Stimulated activated CD4-positive, alpha-beta T cell treated with anti-CD3 and anti-CD28 coated beads, Interleukin-12 subunit alpha, Interleukin-12 subunit beta, amount 100 ng/mL, for 48 hours (primary cell): Measurements from ENCODE around the gene GPR132.
A peak's percentile ranks its signal among the peaks of the same experiment; 100 is the strongest.
"Not testable (repeated sequence)": the region's sequence is repeated elsewhere in the genome, so short reads cannot be mapped to it uniquely, and the experiment has no call there.

Experiments used
- DNase-seq, 3 donors: peaks; one replicate each; pipeline ENCODE4 v3.0.0-alpha.2; 2020; ENCODE audit warnings: low read depth in 2 of 3, low spot score in 1 of 3

Gene GPR132

GRCh38 chr14:105065280-105066228 is at the start of gene GPR132:
Gene GPR132, minus strand, starts transcription at chr14:105065430. Its CDS starts 10,010 bp downstream, at chr14:105055420.
- DNase-seq: peak; percentile 78 to 85 (median 84)

DNA sequence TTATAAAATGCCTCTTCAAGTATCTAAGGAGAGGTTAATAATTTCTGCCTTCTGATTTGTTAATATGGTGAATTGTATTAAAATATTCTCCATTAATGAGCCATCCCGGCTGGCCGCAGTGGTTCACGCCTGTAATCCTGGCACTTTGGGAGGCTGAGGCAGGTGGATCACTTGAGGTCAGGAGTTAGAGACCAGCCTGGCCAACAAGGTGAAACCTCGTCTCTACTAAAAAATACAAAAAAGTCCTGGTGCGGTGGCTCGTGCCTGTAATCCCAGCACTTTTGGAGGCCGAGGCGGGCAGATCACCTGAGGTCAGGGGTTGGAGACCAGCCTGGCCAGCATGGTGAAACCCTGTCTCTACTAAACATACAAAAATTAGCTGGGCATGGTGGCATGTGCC is 44.0 kb upstream of the GPR132 start:
- DNase-seq: not testable (repeated sequence)

GRCh38 chr14:105108516-105108864 is 43.3 kb upstream of the GPR132 start:
- DNase-seq: no peak

GRCh38 chr14:105107781-105108515 is 42.7 kb upstream of the GPR132 start:
- DNase-seq: no peak

- DNase-seq: no peak
Measured at GRCh38 chr14:105107351-105107750, 42.1 kb upstream of the GPR132 start.

DNA sequence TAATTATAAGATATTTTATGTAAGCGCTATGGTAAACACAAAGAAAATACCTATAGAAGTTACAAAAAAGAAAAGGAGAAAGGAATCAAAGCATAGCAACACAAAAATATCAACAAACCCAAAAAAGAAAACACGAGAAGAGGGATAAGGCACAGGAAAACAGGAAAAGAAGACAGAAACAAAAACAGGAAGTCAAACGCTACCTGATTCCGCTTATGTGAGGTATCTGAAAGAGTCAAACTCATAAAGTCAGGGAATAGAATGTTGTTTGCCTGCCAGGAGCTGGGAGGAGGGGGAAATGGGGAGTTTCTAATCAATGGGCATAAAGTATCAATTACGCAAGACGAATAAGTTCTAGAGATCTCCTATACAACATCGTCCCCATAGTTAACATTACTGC is 39.9 kb upstream of the GPR132 start:
- no peak for DNase-seq

DNA sequence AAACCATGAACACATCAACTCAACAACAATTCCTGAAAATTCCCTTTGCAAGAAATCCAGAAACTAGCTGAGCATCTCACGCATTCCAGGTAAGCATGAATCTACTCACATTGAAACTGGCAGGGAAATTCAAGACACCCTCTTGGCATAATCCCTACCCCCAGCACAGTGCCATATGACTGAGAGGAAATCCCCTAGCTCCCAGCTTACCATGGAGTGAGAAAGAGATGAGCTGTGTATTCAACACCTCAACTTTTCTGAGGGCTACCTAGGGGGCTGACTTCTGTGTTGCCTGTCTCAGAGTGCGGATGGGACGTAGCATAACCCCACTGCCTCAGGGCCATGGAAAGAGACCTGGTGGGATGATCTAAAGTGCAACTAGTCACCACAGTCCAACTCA is 37.7 kb upstream of the GPR132 start:
- no peak for DNase-seq

GRCh38 chr14:105102361-105102870 is 37.2 kb upstream of the GPR132 start:
- no peak for DNase-seq

DNA sequence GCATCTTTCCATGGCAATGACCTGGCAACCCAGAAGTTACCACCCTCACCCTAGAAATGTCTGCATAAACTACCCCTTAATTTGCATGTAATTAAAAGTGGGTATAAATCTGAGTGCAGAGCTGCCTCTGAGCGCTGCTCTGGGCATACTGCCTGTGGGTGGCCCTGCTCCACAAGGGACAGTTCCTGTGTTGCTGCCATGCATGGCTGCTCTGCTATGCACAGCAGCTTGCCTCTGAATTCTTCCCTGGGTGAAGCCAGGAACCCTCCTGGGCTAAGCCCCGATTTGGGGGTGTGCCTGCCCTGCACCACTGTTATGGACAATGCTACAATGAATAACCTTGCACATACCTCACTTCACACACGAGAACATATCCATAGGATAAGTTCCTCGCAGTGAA is 35.7 kb upstream of the GPR132 start:
- no peak for DNase-seq

DNA sequence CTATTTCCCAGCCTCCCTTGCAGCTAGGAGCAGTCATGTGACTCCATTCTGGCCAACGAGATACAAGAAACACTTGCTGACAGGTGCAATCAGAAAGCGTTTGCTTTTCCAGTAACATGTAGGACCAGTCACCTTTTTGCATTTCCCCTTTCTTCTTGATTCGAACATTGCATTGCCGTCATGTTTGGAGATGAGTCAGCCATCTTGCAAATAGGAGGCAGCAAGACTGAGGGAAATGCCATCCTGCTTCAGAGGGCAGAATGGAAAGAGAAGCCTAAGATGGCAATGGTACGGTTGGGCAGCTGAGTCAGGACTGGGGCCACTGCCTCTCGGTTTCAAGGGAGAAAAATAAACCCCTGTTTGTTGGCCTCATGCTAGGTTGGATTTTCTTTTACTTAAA is 34.5 kb upstream of the GPR132 start:
- DNase-seq: no peak

- no peak for DNase-seq
Measured at GRCh38 chr14:105098316-105098715, 33.1 kb upstream of the GPR132 start.

GRCh38 chr14:105097794-105098127 is 32.5 kb upstream of the GPR132 start:
- DNase-seq: no peak

DNA sequence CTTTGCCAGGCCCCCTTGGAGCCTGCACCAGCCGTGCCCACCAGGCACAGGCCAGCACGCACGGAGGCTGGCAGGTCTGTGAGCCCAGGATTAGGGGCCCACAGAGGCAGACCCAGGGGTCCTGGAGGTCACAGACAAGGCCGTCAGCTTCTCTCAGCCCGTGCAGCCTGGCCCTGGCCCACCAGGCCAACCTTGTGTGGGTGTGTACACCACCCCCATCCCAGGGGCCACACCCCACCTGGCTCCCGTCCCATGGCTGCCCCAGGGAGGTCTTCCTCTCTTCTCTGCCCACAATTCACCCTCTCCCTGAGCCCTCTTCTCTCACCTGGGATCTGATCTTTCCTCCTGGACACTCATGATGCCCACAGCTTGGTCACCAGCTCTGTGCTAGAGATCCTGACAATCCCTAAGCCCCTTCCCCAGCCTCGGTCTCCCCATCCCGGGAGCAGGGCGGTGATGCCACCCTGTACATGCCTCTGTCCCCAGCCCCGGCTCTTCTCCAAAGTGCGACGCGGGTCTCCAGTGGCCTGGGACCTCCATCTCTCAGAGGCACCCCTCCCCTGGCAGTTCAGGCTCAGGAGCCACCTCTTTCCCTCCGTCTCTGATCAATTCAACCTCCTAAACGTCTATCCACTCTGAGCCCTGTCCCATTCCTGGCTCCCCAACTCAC is 31.1 kb upstream of the GPR132 start:
- DNase-seq: no peak

DNA sequence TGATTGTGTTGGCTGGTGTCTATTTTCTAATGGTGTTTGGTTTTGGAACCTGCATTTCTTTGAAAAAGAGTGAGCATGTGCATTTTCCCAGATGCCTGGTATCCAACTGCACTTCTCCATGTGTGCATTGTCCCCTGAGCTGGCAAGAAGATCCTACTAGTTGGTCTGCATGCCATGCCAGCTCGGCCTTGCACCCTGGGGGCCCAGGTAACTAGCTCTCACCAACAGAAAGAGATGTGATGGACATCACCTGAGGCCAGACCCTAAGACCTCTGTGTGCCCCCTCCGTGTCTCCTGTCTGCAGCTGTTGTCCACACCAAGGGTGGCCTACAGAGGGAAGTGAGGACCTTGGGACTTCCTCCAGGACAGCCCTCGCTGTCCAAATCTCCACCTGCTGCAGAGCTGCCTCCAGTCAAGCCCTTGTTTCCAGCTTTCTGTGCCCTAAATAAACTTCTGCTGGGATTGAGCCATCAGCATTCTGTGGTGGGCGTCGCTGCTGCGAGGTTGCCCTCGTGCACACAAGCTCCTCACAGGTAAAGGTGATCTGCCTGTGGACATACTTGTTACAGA is 30.1 kb upstream of the GPR132 start:
- no peak for DNase-seq

DNA sequence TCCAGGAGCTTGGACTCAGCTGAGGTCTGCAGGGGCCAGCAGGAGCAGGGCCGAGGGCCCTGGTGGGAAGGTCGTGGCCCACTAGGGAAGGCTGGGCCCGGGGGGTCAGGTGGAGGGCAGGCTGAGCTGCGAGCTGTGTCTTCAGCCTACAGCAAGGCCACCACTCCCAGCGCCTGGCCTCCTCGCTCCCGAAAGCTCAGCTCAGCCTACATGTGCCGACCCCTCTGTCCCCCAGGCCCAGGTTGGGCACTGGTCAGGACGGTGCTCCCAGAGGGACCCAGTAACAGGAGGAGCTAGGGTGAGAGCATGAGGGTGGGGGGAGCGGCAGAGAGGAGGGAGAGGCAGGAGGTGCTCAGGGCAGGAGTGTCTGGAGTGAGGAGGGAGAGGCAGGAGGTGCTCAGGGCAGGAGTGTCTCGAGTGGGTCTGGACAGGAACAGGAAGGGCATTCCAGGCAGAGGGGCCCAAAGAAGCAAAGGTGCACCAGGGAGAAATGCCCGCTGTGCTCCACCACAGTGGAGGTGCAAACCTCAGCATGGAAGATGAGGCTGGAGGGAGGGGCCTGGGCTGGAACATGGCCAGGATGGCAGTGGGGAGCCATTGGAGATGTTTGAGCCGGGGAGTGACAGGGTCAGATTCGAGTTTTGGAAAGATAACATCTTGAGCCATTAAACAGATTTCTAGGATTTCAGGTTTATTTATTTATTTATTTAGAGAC is 29.1 kb upstream of the GPR132 start:
- no peak for DNase-seq

DNA sequence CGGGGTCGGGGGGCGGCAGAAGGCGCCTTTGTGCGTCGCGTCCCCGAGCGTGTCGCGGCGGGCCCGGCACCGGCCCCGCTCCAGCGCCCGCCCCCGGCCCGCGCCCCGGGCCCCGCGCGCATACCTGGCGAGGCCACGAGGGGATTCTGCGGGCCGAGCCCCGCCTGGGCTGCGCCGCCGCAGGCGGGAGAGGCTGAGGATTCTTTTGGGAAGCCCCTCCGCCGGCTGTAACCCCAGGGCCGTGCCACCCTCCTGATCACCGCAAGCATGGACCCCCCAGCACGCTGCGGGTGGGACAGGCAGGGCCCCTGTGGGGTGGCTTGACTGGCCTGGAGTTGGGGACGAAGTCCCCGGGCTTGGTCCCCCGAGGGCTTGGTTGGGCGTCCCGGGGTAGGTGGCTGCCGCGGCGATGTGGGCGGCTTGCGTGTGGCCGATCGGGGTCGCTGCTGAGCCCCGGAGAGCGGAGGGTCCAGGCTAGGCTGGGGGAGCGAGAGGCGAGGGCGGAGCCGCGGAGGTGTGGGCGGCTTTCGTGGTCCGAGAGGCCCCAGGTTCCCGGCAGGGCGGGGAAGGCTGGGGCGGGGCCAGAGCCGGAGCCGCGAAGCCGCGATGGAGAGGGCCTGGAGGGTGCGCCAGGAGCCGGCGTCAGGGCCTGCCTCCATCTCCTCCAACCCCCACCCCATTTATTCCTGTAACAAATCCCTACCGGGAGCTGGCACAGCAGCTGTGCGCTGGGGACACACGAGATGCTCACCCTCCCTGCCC is 28.4 kb upstream of the GPR132 start:
- DNase-seq: peak; percentile 61 to 78 (median 76)

DNA sequence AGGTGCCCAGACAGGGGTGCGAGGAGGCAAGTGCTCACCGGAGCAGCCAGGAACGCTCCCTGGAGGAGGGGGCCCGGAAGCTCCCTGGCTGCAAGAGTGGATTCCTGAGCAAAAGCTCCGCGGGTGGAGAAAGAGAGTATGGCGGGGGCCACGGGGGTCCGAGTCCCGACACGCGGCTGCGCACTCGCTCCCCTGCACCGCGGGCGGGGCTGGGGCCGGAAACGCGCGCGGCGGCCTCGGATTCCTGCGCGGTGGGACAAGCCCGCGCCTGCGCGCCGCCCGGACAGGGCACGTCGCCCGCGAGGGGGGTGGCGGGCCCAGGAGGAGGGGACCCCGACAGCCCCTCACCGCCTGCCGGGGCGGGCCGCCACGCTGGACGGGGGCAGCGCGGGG is 27.8 kb upstream of the GPR132 start:
- DNase-seq: peak in 1 of 3 donors; percentile 50

DNA sequence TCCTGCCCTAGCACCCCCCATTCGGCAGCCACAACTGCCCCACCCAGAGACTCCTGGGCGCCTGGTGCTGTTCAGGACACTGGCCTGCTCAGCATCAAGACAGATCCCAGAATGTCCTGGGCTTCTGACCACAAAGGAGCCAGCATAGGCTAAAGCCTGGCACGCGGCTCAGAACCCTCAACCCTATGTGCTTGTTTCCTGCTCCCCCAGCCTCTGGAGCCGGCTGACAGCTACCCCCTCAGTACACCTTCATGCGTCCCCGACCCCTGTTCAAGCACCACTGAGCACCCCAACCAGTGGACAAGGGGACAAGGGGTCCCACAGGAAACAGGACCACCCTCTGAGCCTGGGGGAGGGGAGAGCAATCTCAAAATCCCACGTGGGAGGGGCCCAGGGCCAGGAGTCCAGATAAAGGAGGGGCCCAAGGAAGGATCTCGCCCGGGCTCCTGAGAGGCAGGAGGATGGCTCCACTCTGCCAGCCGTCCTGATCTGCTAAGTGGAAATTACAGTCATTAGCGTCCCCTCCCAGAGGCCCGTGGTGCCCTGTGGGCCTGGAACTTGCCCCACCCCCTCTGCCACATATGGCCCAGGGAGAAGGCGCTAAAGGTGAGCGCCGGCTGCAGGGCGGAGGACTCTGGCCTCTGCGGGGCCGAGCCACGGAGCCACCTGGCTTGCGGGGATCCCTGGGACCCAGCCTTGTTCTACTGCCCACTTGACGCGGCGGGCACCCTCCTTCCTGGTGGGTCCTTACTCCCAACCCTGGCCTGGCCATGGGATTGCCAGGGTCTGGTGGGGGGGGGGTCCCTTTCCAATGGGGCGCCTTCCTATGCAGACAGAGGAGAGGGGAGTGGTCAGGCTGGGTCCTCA is 27.2 kb upstream of the GPR132 start:
- no peak for DNase-seq
